Measurements from ENCODE around the gene CBLB.

CBLB gene

GRCh38 chr3:105773291-105773690 is 95.5 kb downstream of the CBLB start:
- TF ChIP-seq, protein P1, sequence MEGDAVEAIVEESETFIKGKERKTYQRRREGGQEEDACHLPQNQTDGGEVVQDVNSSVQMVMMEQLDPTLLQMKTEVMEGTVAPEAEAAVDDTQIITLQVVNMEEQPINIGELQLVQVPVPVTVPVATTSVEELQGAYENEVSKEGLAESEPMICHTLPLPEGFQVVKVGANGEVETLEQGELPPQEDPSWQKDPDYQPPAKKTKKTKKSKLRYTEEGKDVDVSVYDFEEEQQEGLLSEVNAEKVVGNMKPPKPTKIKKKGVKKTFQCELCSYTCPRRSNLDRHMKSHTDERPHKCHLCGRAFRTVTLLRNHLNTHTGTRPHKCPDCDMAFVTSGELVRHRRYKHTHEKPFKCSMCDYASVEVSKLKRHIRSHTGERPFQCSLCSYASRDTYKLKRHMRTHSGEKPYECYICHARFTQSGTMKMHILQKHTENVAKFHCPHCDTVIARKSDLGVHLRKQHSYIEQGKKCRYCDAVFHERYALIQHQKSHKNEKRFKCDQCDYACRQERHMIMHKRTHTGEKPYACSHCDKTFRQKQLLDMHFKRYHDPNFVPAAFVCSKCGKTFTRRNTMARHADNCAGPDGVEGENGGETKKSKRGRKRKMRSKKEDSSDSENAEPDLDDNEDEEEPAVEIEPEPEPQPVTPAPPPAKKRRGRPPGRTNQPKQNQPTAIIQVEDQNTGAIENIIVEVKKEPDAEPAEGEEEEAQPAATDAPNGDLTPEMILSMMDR (IDR thresholded peaks at IDR 0.05; ENCODE audit: insufficient read depth, low read length, poor library complexity, severe bottlenecking) = no peak
- Histone ChIP-seq H3K27me3 (replicated peaks; ENCODE audit: control insufficient read depth, insufficient read depth, low read length) (no peaks in the 10 kb centered on the region), H3K36me3 (ENCODE audit: control insufficient read depth, insufficient read depth, low read length) (no peaks in the 10 kb centered on the region), H3K4me3 (replicated peaks; ENCODE audit: low read depth, low read length) (no peak overlapping the region)
- no peak for DNase-seq (ENCODE audit: extremely low read depth, insufficient read length)

GRCh38 chr3:105772635-105773034 is 96.2 kb downstream of the CBLB start:
- no peak overlapping the region for H3K4me3 ChIP-seq (replicated peaks; ENCODE audit: low read depth, low read length)
- no peaks in the 10 kb centered on the region for H3K36me3 ChIP-seq (ENCODE audit: control insufficient read depth, insufficient read depth, low read length)
- H3K27me3 ChIP-seq (replicated peaks; ENCODE audit: control insufficient read depth, insufficient read depth, low read length) = no peaks in the 10 kb centered on the region
- DNase-seq (ENCODE audit: extremely low read depth, insufficient read length) = no peak
- TF ChIP-seq, protein P1 (IDR thresholded peaks at IDR 0.05; ENCODE audit: insufficient read depth, low read length, poor library complexity, severe bottlenecking) = no peak

DNA sequence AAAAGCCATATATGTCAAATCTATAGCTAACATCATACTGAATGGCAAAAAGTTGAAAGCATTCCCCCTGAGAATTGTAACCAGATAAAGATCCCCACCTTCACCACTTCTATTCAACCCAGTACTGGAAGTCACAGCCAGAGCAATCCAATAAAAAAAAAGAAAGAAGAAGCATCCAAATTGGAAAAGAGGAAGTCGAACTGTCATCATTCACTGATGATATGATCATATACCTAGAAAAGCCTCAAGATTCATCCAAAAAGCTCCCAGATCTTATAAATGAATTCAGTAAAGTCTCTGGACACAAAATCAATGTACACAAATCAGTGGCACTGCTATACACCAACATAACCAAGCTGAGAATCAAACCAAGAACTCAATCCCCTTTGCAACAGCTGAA is 97.4 kb downstream of the CBLB start:
- no peaks in the 10 kb centered on the region for H3K27me3 ChIP-seq (replicated peaks; ENCODE audit: control insufficient read depth, insufficient read depth, low read length)
- no peak for DNase-seq (ENCODE audit: extremely low read depth, insufficient read length)
- H3K36me3 ChIP-seq (ENCODE audit: control insufficient read depth, insufficient read depth, low read length) = no peaks in the 10 kb centered on the region
- no peak overlapping the region for H3K4me3 ChIP-seq (replicated peaks; ENCODE audit: low read depth, low read length)
- TF ChIP-seq, protein P1 (IDR thresholded peaks at IDR 0.05; ENCODE audit: insufficient read depth, low read length, poor library complexity, severe bottlenecking) = no peak

DNA sequence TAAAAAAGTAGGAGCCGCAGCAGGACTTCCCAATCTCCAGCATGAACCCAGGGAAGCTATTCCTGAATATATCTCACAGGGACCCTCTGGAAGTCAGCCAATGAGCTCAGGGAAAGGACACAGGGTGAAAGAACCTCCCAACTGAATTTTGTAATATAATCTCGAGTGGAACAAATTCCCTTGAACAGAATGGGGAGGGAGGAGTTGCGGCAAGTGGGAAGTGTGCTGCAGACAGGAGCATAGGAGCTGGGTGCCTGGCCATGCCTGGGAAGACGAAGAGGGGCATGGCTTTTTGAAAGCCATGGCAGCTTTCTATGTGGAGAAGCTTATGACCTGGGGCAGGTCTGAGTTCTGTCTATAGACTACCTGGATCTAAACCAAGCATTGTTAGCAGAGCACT is 98.4 kb downstream of the CBLB start:
- Histone ChIP-seq H3K27me3 (replicated peaks; ENCODE audit: control insufficient read depth, insufficient read depth, low read length) (no peaks in the 10 kb centered on the region), H3K36me3 (ENCODE audit: control insufficient read depth, insufficient read depth, low read length) (no peaks in the 10 kb centered on the region), H3K4me3 (replicated peaks; ENCODE audit: low read depth, low read length) (no peak overlapping the region)
- no peak for DNase-seq (ENCODE audit: extremely low read depth, insufficient read length)
- TF ChIP-seq, protein P1 (IDR thresholded peaks at IDR 0.05; ENCODE audit: insufficient read depth, low read length, poor library complexity, severe bottlenecking) = no peak

- Histone ChIP-seq H3K27me3 (replicated peaks; ENCODE audit: control insufficient read depth, insufficient read depth, low read length) (no peaks in the 10 kb centered on the region), H3K36me3 (ENCODE audit: control insufficient read depth, insufficient read depth, low read length) (no peaks in the 10 kb centered on the region; the same call in 1 of the 2 replicates), H3K4me3 (replicated peaks; ENCODE audit: low read depth, low read length) (no peak overlapping the region)
- DNase-seq (ENCODE audit: extremely low read depth, insufficient read length) = no peak
- TF ChIP-seq, protein P1 (IDR thresholded peaks at IDR 0.05; ENCODE audit: insufficient read depth, low read length, poor library complexity, severe bottlenecking) = no peak
Measured at GRCh38 chr3:105767776-105768175, 101.0 kb downstream of the CBLB start.

DNA sequence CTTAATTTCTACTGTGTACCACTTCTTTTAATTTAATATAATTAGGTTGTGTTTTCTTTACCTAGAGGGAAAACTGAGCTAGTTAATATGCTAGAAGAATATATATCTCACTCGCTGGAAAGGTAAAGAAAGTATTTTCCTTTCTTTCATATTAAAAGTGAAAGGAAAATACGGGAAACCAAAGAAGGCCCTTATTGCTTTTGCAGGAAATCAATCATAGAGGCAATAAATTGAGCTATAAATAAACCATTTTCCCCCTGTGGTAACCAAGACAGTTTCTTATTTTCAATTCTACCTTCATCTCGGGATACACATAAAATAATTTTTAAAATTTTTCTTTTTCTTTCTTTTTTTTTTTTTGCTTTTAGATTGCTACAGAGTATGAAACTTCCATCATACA is 101.6 kb downstream of the CBLB start:
- H3K36me3 ChIP-seq (ENCODE audit: control insufficient read depth, insufficient read depth, low read length) = no peaks in the 10 kb centered on the region; the same call in 1 of the 2 replicates

More for the DNA sequence above, 101.6 kb downstream of the CBLB start:
- Histone ChIP-seq H3K4me3 (replicated peaks; ENCODE audit: low read depth, low read length) (no peak overlapping the region), H3K27me3 (replicated peaks; ENCODE audit: control insufficient read depth, insufficient read depth, low read length) (no peaks in the 10 kb centered on the region)
- no peak for DNase-seq (ENCODE audit: extremely low read depth, insufficient read length)
- TF ChIP-seq, protein P1 (IDR thresholded peaks at IDR 0.05; ENCODE audit: insufficient read depth, low read length, poor library complexity, severe bottlenecking) = no peak

Data from GM06990 (cell line).